GM20431 (cell line): Measurements from ENCODE around the gene GAS2.

Source experiments
- in situ Hi-C: fragments of 300-500 bp; cut with MseI, MboI; formaldehyde crosslinking; loops from one replicate; pipeline ENCODE4 v1.15.0; 2020; ENCODE audit warnings: low sequenced_read_pairs; ENCODE audit not compliant: unreplicated experiment

Gene GAS2

DNA sequence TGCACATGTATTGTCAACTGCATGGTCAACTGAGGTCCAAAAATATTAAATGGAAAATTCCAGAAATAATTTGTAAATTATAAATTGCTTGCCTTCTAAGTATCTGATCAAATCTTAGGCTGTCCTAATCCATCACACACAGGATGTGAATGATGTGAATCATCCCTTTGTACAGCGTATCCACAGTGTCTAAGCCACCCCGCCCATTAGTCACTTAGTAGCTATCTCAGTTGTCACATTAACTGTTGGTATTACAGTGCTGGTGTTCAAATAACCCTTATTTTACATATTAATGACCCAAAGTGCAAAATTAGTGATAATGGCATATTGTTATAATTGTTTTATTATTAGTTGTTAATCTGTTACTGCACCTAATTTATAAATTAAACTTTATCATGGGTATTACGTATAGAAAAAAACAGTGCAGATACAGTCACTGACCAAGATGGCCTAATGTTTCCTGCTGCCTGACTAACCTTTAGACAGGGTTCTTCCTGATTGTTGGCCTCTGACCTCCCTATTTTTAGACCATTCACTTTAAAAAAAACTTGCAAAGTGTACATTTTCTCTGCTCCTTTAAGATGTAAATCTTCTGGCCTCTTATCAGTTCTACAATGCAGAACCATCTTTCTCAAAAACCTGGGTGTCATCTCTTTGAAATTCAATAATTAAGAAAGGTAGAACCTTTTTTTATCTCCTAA, 166.1 kb downstream of the GAS2 start:
- in situ Hi-C loops, result no loop called here

DNA sequence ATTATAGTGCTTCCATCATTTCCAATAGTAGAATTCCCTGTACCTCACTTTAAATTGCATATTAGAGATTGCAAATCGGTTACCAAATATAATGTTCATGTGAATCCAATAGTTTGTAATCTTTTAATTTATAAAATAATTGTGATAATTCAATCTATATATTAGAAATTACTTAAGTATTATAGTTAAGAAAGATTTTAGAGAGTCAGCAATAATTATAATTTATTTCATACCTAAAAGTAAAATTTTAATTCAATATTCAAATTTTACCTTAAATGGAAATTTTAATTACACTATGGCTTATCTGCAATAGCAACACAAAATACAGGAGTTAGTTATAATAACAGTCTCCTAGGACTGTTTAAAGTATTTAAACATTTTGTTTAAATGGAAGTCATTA, 180.3 kb downstream of the GAS2 start:
- in situ Hi-C loops, result no loop called here

DNA sequence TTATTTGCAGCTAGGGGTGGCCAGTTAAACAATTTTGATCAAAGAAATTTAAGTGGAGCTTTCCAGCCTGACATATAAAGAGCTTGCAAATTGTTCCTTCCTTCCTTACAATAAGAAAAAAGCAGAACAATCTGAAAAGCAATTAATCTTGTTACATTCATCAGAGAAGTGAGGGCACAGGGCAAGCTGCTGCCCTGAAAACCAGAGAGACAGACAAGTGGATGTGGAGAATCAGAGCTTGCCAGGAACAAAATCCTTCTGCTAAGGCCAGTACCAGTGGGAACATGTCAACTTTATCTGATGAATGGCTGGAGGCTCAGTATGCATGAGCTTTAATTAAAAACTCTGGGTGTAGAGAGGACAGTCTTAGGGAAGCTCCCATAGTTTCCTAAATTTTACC, 185.1 kb downstream of the GAS2 start:
- in situ Hi-C loops, result no loop called here

DNA sequence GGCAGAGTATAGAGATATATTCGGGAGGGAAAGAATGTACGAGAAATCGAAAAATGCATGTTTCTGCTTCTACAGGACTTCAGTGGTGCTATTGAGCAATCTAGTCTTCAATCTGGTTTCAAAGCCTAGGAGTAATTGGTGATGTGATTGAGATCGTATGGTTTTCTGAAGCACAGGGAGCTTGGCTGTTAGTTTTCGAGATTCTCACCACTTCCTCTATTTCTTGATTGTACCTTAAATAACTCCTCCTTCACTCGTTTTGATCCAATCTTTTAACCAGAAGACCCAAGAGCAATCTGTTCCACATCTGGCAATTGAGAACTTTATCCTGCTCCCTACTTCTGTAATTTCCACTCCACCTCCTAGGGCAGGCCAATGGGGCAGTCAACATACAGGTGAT, 193.3 kb downstream of the GAS2 start:
- in situ Hi-C loops, result no loop called here

DNA sequence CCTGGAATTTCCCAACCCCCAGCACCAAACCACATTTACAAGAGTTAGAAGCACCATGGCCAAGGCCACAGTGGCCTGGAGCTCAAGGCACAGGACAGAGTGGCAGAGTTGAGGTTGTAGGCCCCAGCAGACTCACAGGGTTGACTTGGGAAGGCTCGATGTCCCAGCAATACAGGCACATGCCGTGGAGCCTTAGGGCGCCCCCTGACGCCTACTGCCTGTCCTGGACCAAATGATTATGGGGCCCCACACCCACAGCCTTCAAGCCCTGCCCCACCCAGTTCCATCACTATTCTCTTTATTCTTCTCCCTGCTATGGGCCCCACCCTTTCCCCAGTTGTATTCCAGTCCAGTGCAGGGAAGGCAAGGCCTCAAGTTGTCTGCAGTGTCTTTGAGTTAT, 193.8 kb downstream of the GAS2 start, which contains the start of gene CCDC179:
TSS of gene CCDC179 (minus strand) at position 234 of the 400 bp plus-strand sequence. CDS start at position 181, 53 bp downstream.
- in situ Hi-C loops, result no loop called here
